Progenitor cell of endocrine pancreas (in vitro differentiated cells): Measurements from ENCODE around the gene RILPL1. TPM values are rescaled to one million over a fixed set of nuclear protein-coding genes. Genes with fewer than 3 reads are reported as not detected.
A peak's percentile ranks its signal among the peaks of the same experiment; 100 is the strongest.
"Not testable (repeated sequence)": the region's sequence is repeated elsewhere in the genome, so short reads cannot be mapped to it uniquely, and the experiment has no call there.

Experiments
- DNase-seq: peaks from one replicate; pipeline ENCODE4 v3.0.0; 2021; ENCODE audit warnings: low spot score; ENCODE audit not compliant: unreplicated experiment
- H3K27ac Mint-ChIP-seq: 2 replicates; pipeline ENCODE4 v1.8.0; 2021; ENCODE audit warnings: mild to moderate bottlenecking, moderate library complexity, mixed read lengths
- H3K27me3 Mint-ChIP-seq: 2 replicates; pipeline ENCODE4 v1.8.0; 2021; ENCODE audit warnings: mixed read lengths
- H3K36me3 Mint-ChIP-seq: 2 replicates; pipeline ENCODE4 v1.8.0; 2022; ENCODE audit warnings: mixed read lengths; ENCODE audit not compliant: insufficient read depth
- H3K4me1 Mint-ChIP-seq: 2 replicates; pipeline ENCODE4 v1.8.0; 2021; ENCODE audit warnings: low read depth, mixed read lengths
- H3K4me3 Mint-ChIP-seq: 2 replicates; pipeline ENCODE4 v1.8.0; 2021; ENCODE audit warnings: low read depth, mild to moderate bottlenecking, moderate library complexity, mixed read lengths
- H3K9me3 Mint-ChIP-seq: 2 replicates; pipeline ENCODE4 v1.8.0; 2021; ENCODE audit warnings: low read depth, mixed read lengths
- total RNA-seq: library from RNA; stranded (reverse); gene quantifications from 2 replicates; pipeline ENCODE4 v1.2.1, GENCODE V29; 2021
- TF ChIP-seq, protein P1 (sequence below): fragments of 200-600 bp; sonication (generic); IDR thresholded peaks from one replicate; pipeline ENCODE4 v1.5.0; 2021; ENCODE audit warnings: antibody characterized with exemption, mild to moderate bottlenecking; ENCODE audit not compliant: unreplicated experiment

Gene RILPL1
- total RNA-seq, 1 donor from 2014 or later, result 26.2 TPM

DNA sequence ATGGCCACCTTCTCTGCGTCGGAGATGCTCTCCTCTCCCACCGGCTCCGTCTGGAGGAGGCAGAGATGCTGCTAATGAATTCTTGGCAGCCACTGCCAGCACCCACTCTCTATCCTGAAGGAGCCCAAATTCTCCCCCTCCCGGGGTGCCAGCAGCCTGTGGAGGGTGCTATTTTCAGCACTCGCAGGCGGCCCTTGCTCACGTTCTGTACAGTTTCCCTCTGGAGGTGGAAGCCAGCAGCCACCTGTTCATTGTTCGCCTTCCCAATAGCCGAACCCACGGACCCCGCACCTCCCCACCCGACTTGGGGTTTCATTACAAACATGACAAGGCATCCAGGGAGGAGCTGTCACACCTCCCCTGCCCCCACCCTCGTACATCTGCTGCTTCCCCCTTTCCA lies 47.8 kb downstream of the RILPL1 start:
- TF ChIP-seq, protein P1, sequence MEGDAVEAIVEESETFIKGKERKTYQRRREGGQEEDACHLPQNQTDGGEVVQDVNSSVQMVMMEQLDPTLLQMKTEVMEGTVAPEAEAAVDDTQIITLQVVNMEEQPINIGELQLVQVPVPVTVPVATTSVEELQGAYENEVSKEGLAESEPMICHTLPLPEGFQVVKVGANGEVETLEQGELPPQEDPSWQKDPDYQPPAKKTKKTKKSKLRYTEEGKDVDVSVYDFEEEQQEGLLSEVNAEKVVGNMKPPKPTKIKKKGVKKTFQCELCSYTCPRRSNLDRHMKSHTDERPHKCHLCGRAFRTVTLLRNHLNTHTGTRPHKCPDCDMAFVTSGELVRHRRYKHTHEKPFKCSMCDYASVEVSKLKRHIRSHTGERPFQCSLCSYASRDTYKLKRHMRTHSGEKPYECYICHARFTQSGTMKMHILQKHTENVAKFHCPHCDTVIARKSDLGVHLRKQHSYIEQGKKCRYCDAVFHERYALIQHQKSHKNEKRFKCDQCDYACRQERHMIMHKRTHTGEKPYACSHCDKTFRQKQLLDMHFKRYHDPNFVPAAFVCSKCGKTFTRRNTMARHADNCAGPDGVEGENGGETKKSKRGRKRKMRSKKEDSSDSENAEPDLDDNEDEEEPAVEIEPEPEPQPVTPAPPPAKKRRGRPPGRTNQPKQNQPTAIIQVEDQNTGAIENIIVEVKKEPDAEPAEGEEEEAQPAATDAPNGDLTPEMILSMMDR, result no peak
- H3K4me3 Mint-ChIP-seq, result no peak overlapping the region
- no peak for DNase-seq
- H3K36me3 Mint-ChIP-seq, result peaks cover 5% of the 10 kb centered on the region
- H3K4me1 Mint-ChIP-seq, result peaks cover 3% of the 10 kb centered on the region
- no peaks in the 10 kb centered on the region for H3K9me3 Mint-ChIP-seq
- no peaks in the 10 kb centered on the region for H3K27me3 Mint-ChIP-seq
- H3K27ac Mint-ChIP-seq, result no peak overlapping the region

DNA sequence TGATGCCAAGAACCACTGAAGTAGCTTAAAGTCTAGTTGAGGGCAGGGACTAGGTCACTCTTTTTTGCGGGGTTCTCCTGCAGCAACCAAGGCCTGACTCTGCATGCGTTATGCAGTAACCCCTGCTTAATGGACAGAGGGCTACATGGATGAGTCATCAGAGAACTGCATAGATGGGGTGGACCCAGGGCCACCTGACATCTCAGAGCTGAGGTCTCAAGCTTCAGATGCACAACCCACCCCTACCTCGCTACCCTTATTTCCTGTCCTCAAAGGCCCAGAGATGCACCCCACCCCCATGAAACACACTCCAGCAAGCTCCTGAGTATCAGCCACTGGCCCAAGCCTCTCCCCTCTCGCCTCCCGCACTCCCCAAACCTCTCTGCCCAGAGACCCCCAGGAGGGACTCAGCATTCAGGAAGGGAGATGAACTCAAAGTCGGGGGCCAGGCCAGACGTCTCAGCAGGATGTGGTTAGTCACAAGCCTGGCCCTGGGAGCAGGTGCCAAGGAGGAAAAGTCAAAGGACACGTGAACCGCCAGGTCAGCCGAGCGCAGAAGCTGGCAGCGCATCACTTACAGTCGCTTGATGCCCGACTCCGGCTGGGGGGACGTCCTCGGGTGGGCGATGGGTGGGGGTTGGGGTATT lies 49.8 kb downstream of the RILPL1 start:
- DNase-seq, result no peak
- Mint-ChIP-seq H3K36me3 (peaks cover 4% of the 10 kb centered on the region), H3K27ac (no peak overlapping the region), H3K9me3 (no peaks in the 10 kb centered on the region), H3K4me3 (no peak overlapping the region), H3K4me1 (peaks cover 2% of the 10 kb centered on the region), H3K27me3 (no peaks in the 10 kb centered on the region)
- TF ChIP-seq, protein P1, result no peak

GRCh38 chr12:123482876-123483275 lies 50.6 kb downstream of the RILPL1 start:
- Mint-ChIP-seq H3K9me3 (no peaks in the 10 kb centered on the region), H3K4me1 (no peaks in the 10 kb centered on the region), H3K4me3 (no peak overlapping the region), H3K27me3 (no peaks in the 10 kb centered on the region), H3K36me3 (peaks cover 6% of the 10 kb centered on the region), H3K27ac (no peak overlapping the region)
- no peak for DNase-seq
- TF ChIP-seq, protein P1, result no peak

- H3K9me3 Mint-ChIP-seq, H3K36me3 Mint-ChIP-seq, H3K4me3 Mint-ChIP-seq, H3K4me1 Mint-ChIP-seq, DNase-seq, H3K27me3 Mint-ChIP-seq, H3K27ac Mint-ChIP-seq: not testable (repeated sequence)
Measured at GRCh38 chr12:123481251-123481650, 52.3 kb downstream of the RILPL1 start.

- H3K4me3 Mint-ChIP-seq, result no peak overlapping the region
Measured at GRCh38 chr12:123479442-123480180, 53.9 kb downstream of the RILPL1 start.

More at GRCh38 chr12:123479442-123480180, 53.9 kb downstream of the RILPL1 start:
- peaks cover 6% of the 10 kb centered on the region for H3K4me1 Mint-ChIP-seq
- H3K36me3 Mint-ChIP-seq, result peaks cover 16% of the 10 kb centered on the region
- peak overlapping the region; percentile 45 for H3K27ac Mint-ChIP-seq
- TF ChIP-seq, protein P1, result no peak
- no peak for DNase-seq
- H3K9me3 Mint-ChIP-seq, result no peaks in the 10 kb centered on the region
- no peaks in the 10 kb centered on the region for H3K27me3 Mint-ChIP-seq
